HCT116 (cell line): ENCODE results near the gene TBCCD1. TPM values are rescaled to one million over a fixed set of nuclear protein-coding genes. Genes with fewer than 3 reads are reported as not detected.

Source experiments
- ATAC-seq: fragments of 200-7000 bp; cut with Tn5 transposase; 2 replicates; pipeline ENCODE4 v1.9.1; 2020; ENCODE audit warnings: mild to moderate bottlenecking, moderate library complexity
- BruUV-seq: library from RNA; stranded (reverse); fragments of 400-500 nt; replicated peaks from 2 replicates; lab custom pipeline; 2021; lab: Mats Ljungman, UMichigan
- CTCF ChIA-PET: fragments of 300-600 bp; sonication (Branson Sonifier 250); formaldehyde crosslinking; loops from one replicate; lab custom pipeline; 2021; ENCODE audit warnings: antibody characterized with exemption; lab: Charles Lee
- POLR2A ChIA-PET: fragments of 300-600, 350-600 bp; sonication (Branson Sonifier 250); formaldehyde crosslinking; loops from one replicate; lab custom pipeline; 2021; ENCODE audit warnings: antibody characterized with exemption; lab: Charles Lee
- RAD21 ChIA-PET, 2 experiments: fragments of 300-600 bp; sonication (Branson Sonifier 250); formaldehyde crosslinking; loops; one replicate each; lab custom pipeline; 2023; ENCODE audit warnings: low total read pairs in 2 of 2; ENCODE audit not compliant: uncharacterized antibody in 2 of 2, unreplicated experiment in 2 of 2, low non-redundant PET in 1 of 2; lab: Charles Lee
- DNase-seq: peaks from one replicate; pipeline ENCODE4 v3.0.0-alpha.2; 2010; ENCODE audit warnings: low read depth, low spot score
- H2AFZ ChIP-seq: fragments of 200-600 bp; shearing (Covaris generic), sonication (generic); 2 replicates; pipeline ENCODE4 v1.6.1; 2017; ENCODE audit warnings: low read depth, mixed run types, mixed read lengths, antibody characterized with exemption, low read length; ENCODE audit not compliant: poor library complexity, severe bottlenecking
- H3K27ac ChIP-seq: 2 replicates; pipeline ENCODE4 v1.5.1; 2012; ENCODE audit warnings: low read depth, low read length
- H3K27me3 ChIP-seq: fragments of 200-600 bp; sonication (generic); 2 replicates; pipeline ENCODE4 v1.6.1; 2016; ENCODE audit warnings: mixed run types, low read length, mixed read lengths; ENCODE audit not compliant: insufficient read depth
- H3K36me3 ChIP-seq, 2 experiments: fragments of 200-500 bp in 1 of 2; fragments of 200-600 bp in 1 of 2; sonication (Bioruptor generic) in 1 of 2; sonication (generic) in 1 of 2; 2 replicates each; pipeline versions ENCODE4 v1.5.1 to v1.6.1; 2014 to 2016; ENCODE audit warnings: low read length in 2 of 2, inconsistent platforms in 1 of 2, mixed read lengths in 1 of 2, mixed run types in 1 of 2; ENCODE audit not compliant: insufficient read depth in 2 of 2, control insufficient read depth in 1 of 2
- H3K4me1 ChIP-seq, 2 experiments: fragments of 200-600 bp in 1 of 2; sonication (generic) in 1 of 2; 2 replicates each; pipeline versions ENCODE4 v1.5.1 to v1.6.1; 2012 to 2017; ENCODE audit warnings: low read length in 2 of 2, inconsistent platforms in 1 of 2, mild to moderate bottlenecking in 1 of 2, mixed read lengths in 1 of 2, mixed run types in 1 of 2, moderate library complexity in 1 of 2; ENCODE audit not compliant: insufficient read depth in 2 of 2, control insufficient read depth in 1 of 2
- H3K4me2 ChIP-seq: fragments of 200-600 bp; sonication (generic); 2 replicates; pipeline ENCODE4 v1.6.1; 2017; ENCODE audit warnings: mixed run types, low read length, mixed read lengths
- H3K4me3 ChIP-seq, 2 experiments: fragments of 200-600 bp in 1 of 2; sonication (generic) in 1 of 2; replicated peaks in 1 of 2; 2 replicates each; pipeline ENCODE4 v1.5.1; 2011 to 2016; ENCODE audit warnings: low read length in 2 of 2, control low read depth in 1 of 2, low read depth in 1 of 2, mild to moderate bottlenecking in 1 of 2, mixed read lengths in 1 of 2, mixed run types in 1 of 2
- H3K79me2 ChIP-seq: fragments of 200-600 bp; sonication (generic); 2 replicates; pipeline ENCODE4 v1.6.1; 2017; ENCODE audit warnings: mild to moderate bottlenecking, mixed run types, low read length, moderate library complexity, mixed read lengths; ENCODE audit not compliant: insufficient read depth
- H3K9ac ChIP-seq: fragments of 200-600 bp; sonication (generic); 2 replicates; pipeline ENCODE4 v1.6.1; 2016; ENCODE audit warnings: low read length, mixed read lengths
- H3K9me2 ChIP-seq: fragments of 200-600 bp; sonication (generic), shearing (Covaris generic); 2 replicates; pipeline ENCODE4 v1.6.1; 2017; ENCODE audit warnings: mixed run types, mild to moderate bottlenecking, moderate library complexity; ENCODE audit not compliant: insufficient read depth
- H3K9me3 ChIP-seq, 2 experiments: fragments of 200-500 bp in 1 of 2; fragments of 200-600 bp in 1 of 2; sonication (Bioruptor generic) in 1 of 2; sonication (generic) in 1 of 2; 2 replicates each; pipeline ENCODE4 v1.6.1; 2014 to 2017; ENCODE audit warnings: low read length in 2 of 2, mixed read lengths in 2 of 2, inconsistent platforms in 1 of 2, low read depth in 1 of 2, mild to moderate bottlenecking in 1 of 2, mixed run types in 1 of 2, moderate library complexity in 1 of 2; ENCODE audit not compliant: control insufficient read depth in 1 of 2, insufficient read depth in 1 of 2
- H4K20me1 ChIP-seq: fragments of 200-600 bp; sonication (generic), shearing (Covaris generic); 2 replicates; pipeline ENCODE4 v1.6.1; 2017; ENCODE audit warnings: mixed run types, mild to moderate bottlenecking, moderate library complexity; ENCODE audit not compliant: insufficient read depth
- CEBPB ChIP-seq: IDR thresholded peaks from 2 replicates; pipeline ENCODE4 v1.6.1; 2012; ENCODE audit warnings: low read depth
- ELF1 ChIP-seq: IDR thresholded peaks from 2 replicates; pipeline ENCODE4 v1.6.1; 2012; ENCODE audit warnings: low read depth, borderline replicate concordance
- EZH2 ChIP-seq: fragments of 200-600 bp; sonication (generic); IDR thresholded peaks from 2 replicates; pipeline ENCODE4 v1.6.1; 2017; ENCODE audit warnings: antibody characterized with exemption, mixed run types
- EZH2phosphoT487 ChIP-seq: fragments of 200-600 bp; IDR thresholded peaks from 2 replicates; pipeline ENCODE4 v1.6.1; 2018; ENCODE audit warnings: antibody characterized with exemption, borderline replicate concordance
- POLR2A ChIP-seq: IDR thresholded peaks from 2 replicates; pipeline ENCODE4 v1.7.0; 2011; ENCODE audit warnings: borderline replicate concordance; ENCODE audit not compliant: insufficient read depth, insufficient read length; ENCODE audit errors: extremely low read depth
- POLR2AphosphoS5 ChIP-seq: IDR thresholded peaks from 2 replicates; pipeline ENCODE4 v1.6.1; 2011; ENCODE audit warnings: mild to moderate bottlenecking, low read depth, low read length, moderate library complexity
- RAD21 ChIP-seq: IDR thresholded peaks from 2 replicates; pipeline ENCODE4 v1.6.1; 2012; ENCODE audit warnings: low read depth, mild to moderate bottlenecking
- TCF7L2 ChIP-seq: IDR thresholded peaks from 2 replicates; pipeline ENCODE4 v1.7.0; 2011; ENCODE audit warnings: borderline replicate concordance, inconsistent platforms; ENCODE audit not compliant: insufficient read depth, insufficient read length; ENCODE audit errors: extremely low read depth
- YY1 ChIP-seq: IDR thresholded peaks from 2 replicates; pipeline ENCODE4 v1.6.1; 2011; ENCODE audit warnings: low read length, low read depth, moderate library complexity, mild to moderate bottlenecking; ENCODE audit not compliant: insufficient replicate concordance; ENCODE audit errors: extremely low read depth
- ZNF274 ChIP-seq: fragments of 200-500 bp; sonication (Bioruptor generic); IDR thresholded peaks from 2 replicates; pipeline ENCODE4 v1.6.1; 2014; ENCODE audit warnings: mild to moderate bottlenecking, low read depth, low read length, inconsistent platforms
- intact Hi-C: fragments of 100-400 bp; cut with micrococcal nuclease; formaldehyde crosslinking; loops from 2 replicates; pipeline ENCODE4 v1.10.0; 2022
- total RNA-seq: library from RNA; stranded (reverse); gene quantifications from one replicate; pipeline ENCODE4 v1.2.1, GENCODE V29; 2021; ENCODE audit not compliant: unreplicated experiment
- TF ChIP-seq, protein P1 (sequence below): IDR thresholded peaks from 2 replicates; pipeline ENCODE4 v1.6.1; 2012

TBCCD1 gene
- total RNA-seq, 1 experiment from 2014 or later, result 16.8 TPM

DNA sequence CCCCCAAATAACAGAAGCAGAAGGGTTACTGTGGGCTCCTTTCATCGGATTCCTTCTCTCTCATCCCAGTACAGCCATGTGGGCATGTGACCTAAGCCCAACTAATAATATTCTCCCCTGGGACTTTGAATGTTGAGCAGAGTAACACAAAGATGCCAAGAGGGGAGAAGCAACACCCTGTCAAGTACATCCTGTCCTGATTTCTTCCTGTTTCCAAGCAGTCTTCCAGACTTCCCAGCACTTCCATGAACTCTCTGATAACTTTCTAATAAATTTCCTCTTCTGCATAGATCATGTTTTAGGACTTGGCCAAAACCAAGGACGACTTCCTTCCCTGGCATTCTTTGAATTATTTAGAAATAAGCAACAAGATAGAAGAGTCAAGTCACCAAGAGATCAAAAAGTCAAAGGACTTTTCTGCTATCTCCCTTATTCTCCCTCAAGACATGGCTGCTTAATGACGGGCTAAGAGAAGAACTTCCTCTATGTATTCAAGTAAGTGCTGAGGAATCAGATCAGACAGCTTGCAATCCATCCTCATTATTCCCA, 60.9 kb downstream of the TBCCD1 start:
- no peaks in the 10 kb centered on the region for H3K9me2 ChIP-seq
- no TSS peak for BruUV-seq
- intact Hi-C loops, result no loop called here
- no peak for TF ChIP-seq ZNF274
- no peak for TF ChIP-seq EZH2
- TF ChIP-seq CEBPB, result no peak
- no peak for TF ChIP-seq POLR2A
- DNase-seq, result no peak
- POLR2A ChIA-PET, result no interaction called here
- H2AFZ ChIP-seq, result no peak overlapping the region
- no peaks in the 10 kb centered on the region for H3K4me1 ChIP-seq
- no peak overlapping the region for H3K4me3 ChIP-seq
- H3K36me3 ChIP-seq, result no peaks in the 10 kb centered on the region
- ATAC-seq, result no peak
- no peak overlapping the region for H3K4me2 ChIP-seq
- no peak overlapping the region for H3K9ac ChIP-seq
- H3K27me3 ChIP-seq, result peaks cover 41% of the 10 kb centered on the region
- H3K79me2 ChIP-seq, result no peaks in the 10 kb centered on the region
- H3K27ac ChIP-seq, result no peak overlapping the region
- CTCF ChIA-PET, result no interaction called here
- H3K9me3 ChIP-seq, result no peaks in the 10 kb centered on the region
- no peaks in the 10 kb centered on the region for H4K20me1 ChIP-seq
- RAD21 ChIA-PET, result no interaction called here

DNA sequence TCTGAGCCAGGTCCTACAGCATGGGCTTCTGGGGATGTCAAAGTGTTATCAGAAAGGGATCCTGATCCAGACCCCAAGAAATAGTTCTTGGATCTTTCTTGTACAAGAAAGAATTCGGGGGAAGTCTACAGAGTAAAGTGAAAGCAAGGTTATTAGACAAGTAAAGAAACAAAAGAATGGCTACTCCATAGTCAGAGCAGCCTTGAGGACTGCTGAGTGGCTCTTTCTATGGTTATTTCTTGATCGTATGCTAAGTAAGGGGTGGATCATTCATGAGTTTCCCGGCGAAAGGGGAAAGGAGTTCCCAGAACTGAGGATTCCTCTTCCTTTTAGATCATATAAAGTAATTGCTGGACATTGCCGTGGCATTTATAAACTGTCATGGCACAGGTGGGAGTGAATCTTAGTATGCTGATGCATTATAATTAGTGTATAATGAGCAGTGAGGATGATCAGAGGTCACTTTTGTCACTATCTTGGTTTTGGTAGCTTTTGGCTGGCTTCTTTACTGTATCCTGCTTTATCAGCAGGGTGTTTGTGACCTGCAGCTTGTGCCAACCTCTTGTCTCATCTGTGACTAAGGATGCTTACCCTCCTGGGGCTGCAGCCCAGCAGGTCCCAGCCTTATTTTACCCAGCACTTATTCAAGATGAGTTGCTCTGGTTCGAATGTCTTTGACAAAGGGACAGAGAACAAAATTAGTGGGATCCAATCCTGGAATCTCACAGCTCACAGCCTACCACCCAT, 64.0 kb downstream of the TBCCD1 start:
- H3K4me3 ChIP-seq, result no peak overlapping the region
- no peak for DNase-seq
- no peak overlapping the region for H3K27ac ChIP-seq
- H3K36me3 ChIP-seq, result no peaks in the 10 kb centered on the region
- BruUV-seq, result no TSS peak
- H3K27me3 ChIP-seq, result peaks cover 40% of the 10 kb centered on the region
- no peaks in the 10 kb centered on the region for H3K9me3 ChIP-seq
- no peaks in the 10 kb centered on the region for H3K4me1 ChIP-seq
- no peaks in the 10 kb centered on the region for H4K20me1 ChIP-seq
- ChIA-PET POLR2A (no interaction called here), RAD21 (no interaction called here), CTCF (no interaction called here)
- H3K79me2 ChIP-seq, result no peaks in the 10 kb centered on the region
- H3K4me2 ChIP-seq, result no peak overlapping the region
- H3K9me2 ChIP-seq, result no peaks in the 10 kb centered on the region
- TF ChIP-seq POLR2A (no peak), POLR2AphosphoS5 (no peak), TCF7L2 (no peak), EZH2phosphoT487 (no peak), ELF1 (no peak), YY1 (no peak), RAD21 (no peak), CEBPB (no peak)
- TF ChIP-seq, protein P1, sequence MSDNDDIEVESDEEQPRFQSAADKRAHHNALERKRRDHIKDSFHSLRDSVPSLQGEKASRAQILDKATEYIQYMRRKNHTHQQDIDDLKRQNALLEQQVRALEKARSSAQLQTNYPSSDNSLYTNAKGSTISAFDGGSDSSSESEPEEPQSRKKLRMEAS, result no peak
- no peak overlapping the region for H3K9ac ChIP-seq
- intact Hi-C loops, result no loop called here
- H2AFZ ChIP-seq, result no peak overlapping the region
- no peak for ATAC-seq
